A549 (cell line): Measurements from ENCODE around the gene TMEM175.

Experiments used
- ESRRA ChIP-seq: fragments of 150-350 bp; IDR thresholded peaks from 2 replicates; pipeline ENCODE4 v1.6.1; 2014; ENCODE audit warnings: mild to moderate bottlenecking, low read length, borderline replicate concordance
- JUNB ChIP-seq: fragments of >200 bp; sonication (Bioruptor Twin); formaldehyde crosslinking; IDR thresholded peaks from 2 replicates; pipeline ENCODE4 v1.6.1; 2016
- POLR2A ChIP-seq: IDR thresholded peaks from 2 replicates; pipeline ENCODE4 v1.6.1; 2012; ENCODE audit warnings: mild to moderate bottlenecking, low read length
- SREBF2 ChIP-seq: fragments of 450-650 bp; IDR thresholded peaks from 2 replicates; pipeline ENCODE4 v1.6.1; 2014; ENCODE audit warnings: mild to moderate bottlenecking, moderate library complexity
- ZSCAN20 ChIP-seq: fragments of 250-450 bp; sonication (Bioruptor Pico); IDR thresholded peaks from 2 replicates; pipeline ENCODE4 v1.8.0; 2022; ENCODE audit warnings: mild to moderate bottlenecking, moderate library complexity
- TF ChIP-seq, protein P1 (sequence below): fragments of >200 bp; sonication (Bioruptor Twin); formaldehyde crosslinking; IDR thresholded peaks from 3 replicates; pipeline ENCODE4 v1.5.1; 2016
- TF ChIP-seq, protein P2 (sequence below): fragments of 200-600 bp; sonication (generic); IDR thresholded peaks from 2 replicates; pipeline ENCODE4 v1.6.1; 2016; ENCODE audit warnings: antibody characterized with exemption, mild to moderate bottlenecking, moderate library complexity

DNA sequence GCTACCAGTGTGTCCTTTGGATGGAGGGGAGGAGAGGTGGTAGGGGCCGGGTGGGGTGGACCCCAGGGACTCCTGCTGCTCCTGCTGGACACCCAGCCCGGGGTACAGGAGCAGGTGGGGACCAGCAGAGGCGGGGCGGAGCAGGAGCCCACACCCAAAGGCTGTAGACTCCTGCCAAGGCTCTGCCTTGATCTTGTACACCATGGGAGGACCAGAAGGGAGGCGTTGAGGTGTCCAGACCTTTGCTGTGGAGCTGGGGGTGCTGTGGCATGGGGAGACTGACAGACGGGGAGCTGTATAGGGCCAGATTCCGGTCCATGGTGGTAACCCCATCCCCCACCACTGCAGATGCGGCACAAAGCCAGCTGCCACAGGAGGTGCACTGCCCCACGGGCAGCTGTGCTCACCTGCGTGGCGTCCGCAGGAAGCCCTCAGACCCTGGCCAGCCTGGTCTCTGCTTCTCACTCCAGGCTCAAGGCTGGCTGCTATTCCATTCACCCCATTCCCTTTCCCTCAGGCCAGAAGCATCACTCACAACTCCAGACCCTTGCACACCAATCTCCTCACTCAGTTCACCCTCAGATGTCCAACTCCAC, 65.9 kb downstream of the TMEM175 start:
- TF ChIP-seq, protein P1, sequence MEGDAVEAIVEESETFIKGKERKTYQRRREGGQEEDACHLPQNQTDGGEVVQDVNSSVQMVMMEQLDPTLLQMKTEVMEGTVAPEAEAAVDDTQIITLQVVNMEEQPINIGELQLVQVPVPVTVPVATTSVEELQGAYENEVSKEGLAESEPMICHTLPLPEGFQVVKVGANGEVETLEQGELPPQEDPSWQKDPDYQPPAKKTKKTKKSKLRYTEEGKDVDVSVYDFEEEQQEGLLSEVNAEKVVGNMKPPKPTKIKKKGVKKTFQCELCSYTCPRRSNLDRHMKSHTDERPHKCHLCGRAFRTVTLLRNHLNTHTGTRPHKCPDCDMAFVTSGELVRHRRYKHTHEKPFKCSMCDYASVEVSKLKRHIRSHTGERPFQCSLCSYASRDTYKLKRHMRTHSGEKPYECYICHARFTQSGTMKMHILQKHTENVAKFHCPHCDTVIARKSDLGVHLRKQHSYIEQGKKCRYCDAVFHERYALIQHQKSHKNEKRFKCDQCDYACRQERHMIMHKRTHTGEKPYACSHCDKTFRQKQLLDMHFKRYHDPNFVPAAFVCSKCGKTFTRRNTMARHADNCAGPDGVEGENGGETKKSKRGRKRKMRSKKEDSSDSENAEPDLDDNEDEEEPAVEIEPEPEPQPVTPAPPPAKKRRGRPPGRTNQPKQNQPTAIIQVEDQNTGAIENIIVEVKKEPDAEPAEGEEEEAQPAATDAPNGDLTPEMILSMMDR: no peak
- TF ChIP-seq POLR2A (no peak), ZSCAN20 (CRISPR knock-in tag) (no peak), ESRRA (no peak), SREBF2 (no peak), JUNB (no peak)
- TF ChIP-seq, protein P2, sequence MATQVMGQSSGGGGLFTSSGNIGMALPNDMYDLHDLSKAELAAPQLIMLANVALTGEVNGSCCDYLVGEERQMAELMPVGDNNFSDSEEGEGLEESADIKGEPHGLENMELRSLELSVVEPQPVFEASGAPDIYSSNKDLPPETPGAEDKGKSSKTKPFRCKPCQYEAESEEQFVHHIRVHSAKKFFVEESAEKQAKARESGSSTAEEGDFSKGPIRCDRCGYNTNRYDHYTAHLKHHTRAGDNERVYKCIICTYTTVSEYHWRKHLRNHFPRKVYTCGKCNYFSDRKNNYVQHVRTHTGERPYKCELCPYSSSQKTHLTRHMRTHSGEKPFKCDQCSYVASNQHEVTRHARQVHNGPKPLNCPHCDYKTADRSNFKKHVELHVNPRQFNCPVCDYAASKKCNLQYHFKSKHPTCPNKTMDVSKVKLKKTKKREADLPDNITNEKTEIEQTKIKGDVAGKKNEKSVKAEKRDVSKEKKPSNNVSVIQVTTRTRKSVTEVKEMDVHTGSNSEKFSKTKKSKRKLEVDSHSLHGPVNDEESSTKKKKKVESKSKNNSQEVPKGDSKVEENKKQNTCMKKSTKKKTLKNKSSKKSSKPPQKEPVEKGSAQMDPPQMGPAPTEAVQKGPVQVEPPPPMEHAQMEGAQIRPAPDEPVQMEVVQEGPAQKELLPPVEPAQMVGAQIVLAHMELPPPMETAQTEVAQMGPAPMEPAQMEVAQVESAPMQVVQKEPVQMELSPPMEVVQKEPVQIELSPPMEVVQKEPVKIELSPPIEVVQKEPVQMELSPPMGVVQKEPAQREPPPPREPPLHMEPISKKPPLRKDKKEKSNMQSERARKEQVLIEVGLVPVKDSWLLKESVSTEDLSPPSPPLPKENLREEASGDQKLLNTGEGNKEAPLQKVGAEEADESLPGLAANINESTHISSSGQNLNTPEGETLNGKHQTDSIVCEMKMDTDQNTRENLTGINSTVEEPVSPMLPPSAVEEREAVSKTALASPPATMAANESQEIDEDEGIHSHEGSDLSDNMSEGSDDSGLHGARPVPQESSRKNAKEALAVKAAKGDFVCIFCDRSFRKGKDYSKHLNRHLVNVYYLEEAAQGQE: no peak
